Immature natural killer cell (primary cell): Measurements from ENCODE around the gene TNFAIP8. TPM values are rescaled to one million over a fixed set of nuclear protein-coding genes. Genes with fewer than 3 reads are reported as not detected.

Experiments used
- DNase-seq, 3 donors: peaks; one replicate each; pipeline ENCODE4 v3.0.0; 2022; ENCODE audit warnings: mixed read lengths in 1 of 3
- H3K27ac Mint-ChIP-seq, 6 donors: one replicate each; pipeline ENCODE4 v1.8.0; 2020; ENCODE audit warnings: mixed read lengths in 6 of 6, mild to moderate bottlenecking in 5 of 6, inconsistent platforms in 4 of 6, moderate library complexity in 3 of 6
- H3K27me3 Mint-ChIP-seq, 3 donors: one replicate each; pipeline ENCODE4 v1.8.0; 2020 to 2021; ENCODE audit warnings: low read depth in 3 of 3, mild to moderate bottlenecking in 3 of 3, mixed read lengths in 3 of 3, moderate library complexity in 3 of 3, inconsistent platforms in 1 of 3
- H3K36me3 Mint-ChIP-seq, 3 donors: one replicate each; pipeline ENCODE4 v1.8.0; 2020; ENCODE audit warnings: mixed read lengths in 3 of 3, inconsistent platforms in 2 of 3, mild to moderate bottlenecking in 2 of 3
- H3K4me1 Mint-ChIP-seq, 2 donors: one replicate each; pipeline ENCODE4 v1.8.0; 2020; ENCODE audit warnings: inconsistent platforms in 2 of 2, mild to moderate bottlenecking in 2 of 2, mixed read lengths in 2 of 2, moderate library complexity in 1 of 2
- H3K4me3 Mint-ChIP-seq, 5 donors: one replicate each; pipeline ENCODE4 v1.8.0; 2020; ENCODE audit warnings: mild to moderate bottlenecking in 5 of 5, mixed read lengths in 5 of 5, inconsistent platforms in 3 of 5, moderate library complexity in 3 of 5
- H3K9me3 Mint-ChIP-seq, 6 donors: one replicate each; pipeline ENCODE4 v1.8.0; 2020; ENCODE audit warnings: mild to moderate bottlenecking in 6 of 6, mixed read lengths in 6 of 6, inconsistent platforms in 4 of 6, moderate library complexity in 3 of 6
- polyA plus RNA-seq, 3 donors: library from polyadenylated mRNA; unstranded; fragments of 300-500 nt; fragmentation: Illumina TruSeq; gene quantifications; one replicate each; pipeline ENCODE4 v1.2.3, GENCODE V29; 2021

The TNFAIP8 gene
- polyA plus RNA-seq, 3 donors from 2014 or later: 99.7 to 162 (median 132) TPM

DNA sequence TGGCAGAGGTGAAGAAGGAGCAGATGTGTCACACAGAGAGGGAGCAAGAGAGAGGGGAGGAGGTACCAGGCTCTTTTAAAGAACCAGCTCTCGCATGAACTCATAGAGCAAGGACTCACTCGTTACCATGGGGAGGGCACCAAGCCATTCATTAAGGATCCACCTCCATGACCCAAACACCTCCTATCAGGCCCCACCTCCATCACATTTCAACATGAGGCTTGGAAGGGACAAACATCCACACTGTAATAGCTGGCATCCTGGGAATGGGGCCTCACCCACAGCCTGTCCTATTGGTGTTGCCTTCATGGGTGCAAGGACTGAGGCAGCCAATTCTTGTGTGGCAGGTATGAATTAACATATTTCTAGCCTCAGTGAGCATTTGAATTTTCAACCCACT, 11.6 kb upstream of the TNFAIP8 start:
- peaks cover 93 to 100% of the 10 kb centered on the region in 2 donors for H3K4me1 Mint-ChIP-seq
- peaks cover 0 to 4% (median 0%) of the 10 kb centered on the region in 3 donors for H3K36me3 Mint-ChIP-seq
- no peaks in the 10 kb centered on the region for H3K9me3 Mint-ChIP-seq

DNA sequence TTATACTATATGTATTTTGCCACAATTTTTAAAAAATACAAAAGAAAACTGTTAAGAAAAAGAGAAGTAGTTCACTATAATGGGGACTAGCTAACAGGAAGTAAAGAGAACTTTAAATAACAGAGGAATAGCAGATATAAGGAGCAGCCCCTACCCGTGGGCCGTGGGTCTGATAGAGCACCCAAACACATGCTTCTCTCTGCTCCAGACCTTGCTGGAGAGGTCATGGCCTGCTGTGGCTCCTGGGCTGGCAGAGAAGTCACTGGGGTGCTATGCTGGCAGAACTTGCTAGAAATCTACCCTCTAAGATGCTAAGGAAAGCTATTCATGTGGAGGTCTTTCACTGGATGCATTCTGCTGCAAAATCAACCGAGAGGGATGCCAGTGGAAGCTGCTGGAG, 10.0 kb upstream of the TNFAIP8 start:
- peak overlapping the region in 3 of 6 donors; percentile 19 to 43 (median 34) for H3K27ac Mint-ChIP-seq
- H3K27me3 Mint-ChIP-seq: peaks cover 0 to 3% (median 2%) of the 10 kb centered on the region in 3 donors
- DNase-seq: no peak
- peaks cover 0 to 4% (median 0%) of the 10 kb centered on the region in 3 donors for H3K36me3 Mint-ChIP-seq
- peaks cover 89 to 100% of the 10 kb centered on the region in 2 donors for H3K4me1 Mint-ChIP-seq
- no peaks in the 10 kb centered on the region for H3K9me3 Mint-ChIP-seq
- peak overlapping the region in 2 of 5 donors; percentile 5 to 41 for H3K4me3 Mint-ChIP-seq

More for the DNA sequence above, 11.6 kb upstream of the TNFAIP8 start:
- H3K27ac Mint-ChIP-seq: peak overlapping the region in 5 of 6 donors; percentile 11 to 83 (median 75)
- DNase-seq: no peak
- peak overlapping the region; percentile 39 to 72 (median 64) for H3K4me3 Mint-ChIP-seq
- peaks cover 0 to 6% (median 2%) of the 10 kb centered on the region in 3 donors for H3K27me3 Mint-ChIP-seq

DNA sequence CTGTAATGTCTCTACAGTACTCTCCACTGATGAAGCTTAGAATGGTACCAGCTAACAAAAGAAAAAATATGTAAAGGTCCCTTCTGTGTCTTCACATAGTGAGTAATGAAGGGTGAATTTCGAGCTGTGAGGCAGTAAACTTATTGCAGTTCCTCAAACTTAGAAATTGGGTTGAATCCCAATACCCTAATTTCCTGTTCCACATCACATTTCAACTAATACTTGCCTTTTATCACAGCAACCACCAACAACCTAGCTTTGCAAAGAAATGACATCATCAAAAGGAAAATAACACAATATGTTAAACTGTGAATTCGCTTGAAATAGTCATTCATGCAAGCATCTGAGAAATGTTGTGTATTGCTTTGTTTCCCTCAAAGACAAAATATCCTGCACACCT, 9.4 kb upstream of the TNFAIP8 start:
- Mint-ChIP-seq H3K36me3 (peaks cover 0 to 4% (median 0%) of the 10 kb centered on the region in 3 donors), H3K4me1 (peaks cover 84 to 97% of the 10 kb centered on the region in 2 donors), H3K4me3 (peak overlapping the region in 1 of 5 donors; percentile 41), H3K27me3 (no peaks in the 10 kb centered on the region), H3K27ac (peak overlapping the region in 1 of 6 donors; percentile 43), H3K9me3 (no peaks in the 10 kb centered on the region)
- DNase-seq: no peak

DNA sequence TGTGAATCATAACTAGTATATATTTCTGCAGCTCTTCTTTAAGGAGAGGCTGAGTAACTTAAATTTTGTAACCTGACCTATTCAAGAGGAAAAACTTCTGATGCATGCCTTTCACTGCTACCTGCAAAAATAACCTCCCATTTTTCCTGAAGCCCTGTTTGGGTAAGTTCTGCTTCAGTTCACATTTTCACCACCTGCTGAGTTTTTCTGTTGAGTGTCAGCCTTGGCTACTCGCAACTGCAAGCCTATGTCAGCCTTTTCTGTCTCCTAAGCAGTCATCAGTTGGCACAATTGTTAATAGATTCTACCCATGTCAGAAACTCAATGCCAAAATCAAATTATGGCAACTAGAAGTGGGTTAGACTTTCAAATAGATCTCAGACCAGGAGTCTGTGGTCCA, 8.2 kb upstream of the TNFAIP8 start:
- Mint-ChIP-seq H3K27me3 (no peaks in the 10 kb centered on the region), H3K4me3 (no peak overlapping the region), H3K27ac (peak overlapping the region in 1 of 6 donors; percentile 51), H3K4me1 (peaks cover 80 to 94% of the 10 kb centered on the region in 2 donors), H3K36me3 (peaks cover 0 to 4% (median 0%) of the 10 kb centered on the region in 3 donors), H3K9me3 (no peaks in the 10 kb centered on the region)
- DNase-seq: no peak

DNA sequence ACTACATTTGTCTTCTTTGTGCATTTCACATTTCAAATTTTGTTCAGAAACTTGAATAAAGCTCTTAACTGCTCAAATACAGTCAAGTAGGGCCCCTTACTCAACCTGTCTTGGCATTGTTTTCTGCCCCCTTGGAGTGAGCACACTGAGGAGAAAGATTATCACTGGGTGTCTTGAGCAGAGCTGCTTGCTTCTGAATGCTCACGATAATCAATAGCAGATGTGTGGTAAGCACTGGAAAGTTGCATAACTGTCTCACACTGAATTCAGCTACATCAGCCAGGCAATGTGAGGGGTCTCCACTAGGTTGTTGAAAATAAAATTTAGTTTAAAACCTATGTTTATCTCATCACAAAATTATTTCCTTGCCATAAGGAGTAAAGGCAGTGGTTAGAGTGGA, 7.8 kb upstream of the TNFAIP8 start:
- Mint-ChIP-seq H3K4me1 (peaks cover 80 to 94% of the 10 kb centered on the region in 2 donors), H3K4me3 (no peak overlapping the region), H3K9me3 (no peaks in the 10 kb centered on the region), H3K36me3 (peaks cover 0 to 4% (median 0%) of the 10 kb centered on the region in 3 donors), H3K27ac (peak overlapping the region in 2 of 6 donors; percentile 29 to 51), H3K27me3 (no peaks in the 10 kb centered on the region)
- no peak for DNase-seq

DNA sequence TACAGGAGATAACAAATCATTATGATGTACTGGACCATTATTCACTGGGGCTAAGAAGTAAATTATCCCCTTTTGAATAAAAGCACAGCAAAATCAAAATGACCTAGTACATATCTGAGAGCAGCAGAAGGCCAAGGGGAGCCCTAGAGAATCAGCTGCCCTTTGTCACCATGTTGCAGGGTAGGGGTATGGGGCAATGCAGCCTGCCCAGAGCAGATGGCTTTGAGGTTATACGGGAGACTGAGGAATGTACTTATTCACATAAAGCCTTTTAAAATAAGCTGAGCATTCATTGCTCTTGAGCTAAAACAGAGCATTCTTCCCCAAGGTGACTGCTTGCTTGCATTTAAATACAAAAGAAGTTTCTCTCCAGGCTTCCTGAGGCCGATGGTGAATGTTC, 2.6 kb upstream of the TNFAIP8 start:
- H3K27me3 Mint-ChIP-seq: no peaks in the 10 kb centered on the region
- H3K27ac Mint-ChIP-seq: peak overlapping the region in 3 of 6 donors; percentile 27 to 43 (median 30)
- DNase-seq: no peak
- no peaks in the 10 kb centered on the region for H3K9me3 Mint-ChIP-seq
- H3K4me1 Mint-ChIP-seq: peaks cover 83 to 94% of the 10 kb centered on the region in 2 donors
- H3K36me3 Mint-ChIP-seq: peaks cover 0 to 4% (median 0%) of the 10 kb centered on the region in 3 donors
- H3K4me3 Mint-ChIP-seq: peak overlapping the region in 1 of 5 donors; percentile 53

DNA sequence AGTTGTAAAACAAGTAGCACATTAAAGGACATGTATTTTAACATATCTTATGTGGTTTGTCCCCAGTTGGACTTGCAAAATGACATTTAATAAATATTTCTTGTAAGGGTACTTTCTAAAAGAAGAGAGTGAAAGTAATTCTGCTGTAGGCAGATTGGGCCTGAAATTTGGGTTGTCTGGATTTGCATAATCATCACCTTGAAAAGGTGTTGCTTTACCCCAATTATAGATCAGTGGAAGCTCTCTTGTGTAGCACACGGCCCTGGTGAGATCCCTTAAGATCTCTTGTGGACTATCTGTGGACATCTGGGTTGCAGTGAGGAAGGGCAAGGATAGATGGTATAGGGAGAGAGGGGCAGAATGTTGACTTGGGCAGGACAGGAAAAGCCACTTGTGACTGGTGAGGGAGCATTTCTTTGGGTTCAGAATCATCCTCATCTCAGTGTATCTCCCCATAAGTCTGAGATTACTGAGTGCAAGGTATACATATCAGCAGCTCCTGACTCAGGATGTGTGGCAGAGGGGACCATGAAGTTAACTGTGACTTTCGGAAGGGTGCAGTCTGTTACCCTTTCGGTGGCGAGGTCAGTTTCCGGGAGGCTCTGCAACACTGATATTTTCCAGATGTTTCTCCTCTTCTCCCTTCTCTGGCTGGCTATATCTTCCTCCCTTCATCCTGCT, 2.0 kb upstream of the TNFAIP8 start:
- H3K27me3 Mint-ChIP-seq: peaks cover 0 to under 1% (median 0%) of the 10 kb centered on the region in 3 donors
- H3K9me3 Mint-ChIP-seq: no peaks in the 10 kb centered on the region
- H3K36me3 Mint-ChIP-seq: peaks cover 0 to 3% (median 0%) of the 10 kb centered on the region in 3 donors
- H3K4me3 Mint-ChIP-seq: peak overlapping the region; percentile 4 to 71 (median 7)
- H3K27ac Mint-ChIP-seq: peak overlapping the region in 5 of 6 donors; percentile 4 to 63 (median 43)
- H3K4me1 Mint-ChIP-seq: peaks cover 84 to 94% of the 10 kb centered on the region in 2 donors
- DNase-seq: no peak

DNA sequence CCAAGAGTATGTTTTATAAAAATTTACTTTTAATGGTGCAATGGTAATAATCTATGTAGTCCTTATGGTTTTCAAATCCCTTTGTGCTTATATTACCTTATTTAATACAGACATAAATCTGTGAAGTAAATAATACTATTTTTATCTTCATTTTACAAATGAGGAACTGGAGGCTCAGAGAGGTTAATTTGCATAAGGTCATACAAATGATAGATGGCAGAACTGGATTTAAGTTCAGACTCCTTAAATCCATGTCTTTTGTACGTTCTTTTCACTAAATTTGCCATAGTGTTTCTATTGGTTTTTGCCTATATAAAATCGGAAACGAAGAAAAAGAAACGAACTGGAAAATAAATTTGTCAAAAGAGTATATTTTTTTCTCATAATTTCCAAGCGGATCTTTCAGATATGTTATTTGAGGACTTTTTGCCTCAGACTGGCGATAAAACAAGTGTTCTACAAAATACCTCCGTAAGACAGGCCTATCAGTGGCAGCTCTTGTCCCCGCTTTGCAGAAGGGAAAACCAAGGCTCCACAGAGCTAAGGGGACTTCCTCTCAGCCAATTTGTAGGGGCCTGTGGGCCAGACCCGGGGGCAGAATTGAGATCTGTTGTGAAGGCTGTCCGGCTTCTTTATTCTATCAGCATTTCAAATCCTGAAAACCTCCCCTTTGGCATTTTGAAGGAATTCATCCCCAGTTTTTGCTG, 1.1 kb upstream of the TNFAIP8 start:
- Mint-ChIP-seq H3K27ac (no peak overlapping the region), H3K4me3 (peak overlapping the region in 3 of 5 donors; percentile 8 to 94 (median 36)), H3K4me1 (peaks cover 84 to 94% of the 10 kb centered on the region in 2 donors), H3K36me3 (no peaks in the 10 kb centered on the region), H3K27me3 (peaks cover 0 to 2% (median 0%) of the 10 kb centered on the region in 3 donors), H3K9me3 (no peaks in the 10 kb centered on the region)
- DNase-seq: no peak

DNA sequence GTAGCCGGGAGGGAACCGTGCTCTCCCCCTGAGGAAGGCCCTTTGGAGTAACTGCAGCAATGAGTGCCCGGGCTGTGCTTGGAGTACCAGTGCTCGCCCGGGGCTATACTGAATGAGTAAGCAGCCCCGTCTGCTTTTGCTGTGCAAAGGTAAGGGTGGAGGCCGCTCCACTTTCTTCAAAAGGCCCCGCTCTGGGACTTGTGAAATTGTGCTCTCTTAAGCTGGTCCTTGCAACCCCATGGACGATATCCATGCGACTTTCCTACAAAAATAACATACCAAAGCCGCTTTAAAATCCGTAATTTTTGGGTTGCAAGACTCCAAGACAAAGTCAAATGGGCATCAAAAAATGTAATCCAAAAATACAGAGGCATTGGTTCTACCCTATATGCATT, 578 bp upstream of the TNFAIP8 start:
- peak overlapping the region; percentile 31 to 94 (median 84) for H3K4me3 Mint-ChIP-seq
- no peak overlapping the region for H3K27ac Mint-ChIP-seq
- H3K9me3 Mint-ChIP-seq: no peaks in the 10 kb centered on the region
- H3K36me3 Mint-ChIP-seq: no peaks in the 10 kb centered on the region
- H3K4me1 Mint-ChIP-seq: peaks cover 86 to 94% of the 10 kb centered on the region in 2 donors
- peaks cover 0 to 2% (median 0%) of the 10 kb centered on the region in 3 donors for H3K27me3 Mint-ChIP-seq
- DNase-seq: no peak

DNA sequence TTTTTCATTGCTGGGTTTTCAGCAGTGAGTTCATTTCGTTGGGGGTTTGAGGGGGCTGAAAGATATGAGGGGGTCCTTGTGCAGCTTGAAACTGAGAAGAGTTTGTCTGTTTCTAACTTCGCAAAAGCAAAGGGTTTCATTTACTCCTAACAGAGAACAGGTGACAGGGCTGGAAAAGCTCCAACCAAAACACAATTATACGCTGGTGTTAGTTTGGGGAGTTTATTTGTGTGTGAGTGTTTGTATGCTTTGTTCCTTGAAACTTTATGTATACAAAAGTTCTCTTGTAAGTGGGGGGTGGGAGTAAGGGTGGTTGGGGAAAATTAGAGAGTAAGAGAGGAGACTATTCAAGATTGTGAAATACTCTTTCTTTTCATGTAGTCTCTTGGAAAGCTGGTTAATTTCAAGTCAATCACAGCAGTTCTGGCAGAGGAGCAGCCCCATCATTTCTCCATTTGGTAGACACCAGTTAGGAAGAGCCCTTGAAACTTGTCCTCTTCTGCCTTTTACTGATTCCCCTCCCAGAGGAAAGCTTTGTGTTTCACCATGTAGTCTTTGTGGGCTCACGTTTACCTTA, 881 bp downstream of the TNFAIP8 start:
- no peaks in the 10 kb centered on the region for H3K36me3 Mint-ChIP-seq
- peaks cover 0 to 2% (median 0%) of the 10 kb centered on the region in 3 donors for H3K27me3 Mint-ChIP-seq
- H3K9me3 Mint-ChIP-seq: no peaks in the 10 kb centered on the region
- peak overlapping the region; percentile 58 to 94 (median 82) for H3K4me3 Mint-ChIP-seq
- peaks cover 94 to 100% of the 10 kb centered on the region in 2 donors for H3K4me1 Mint-ChIP-seq
- H3K27ac Mint-ChIP-seq: peak overlapping the region; percentile 18 to 74 (median 38)
- no peak for DNase-seq

DNA sequence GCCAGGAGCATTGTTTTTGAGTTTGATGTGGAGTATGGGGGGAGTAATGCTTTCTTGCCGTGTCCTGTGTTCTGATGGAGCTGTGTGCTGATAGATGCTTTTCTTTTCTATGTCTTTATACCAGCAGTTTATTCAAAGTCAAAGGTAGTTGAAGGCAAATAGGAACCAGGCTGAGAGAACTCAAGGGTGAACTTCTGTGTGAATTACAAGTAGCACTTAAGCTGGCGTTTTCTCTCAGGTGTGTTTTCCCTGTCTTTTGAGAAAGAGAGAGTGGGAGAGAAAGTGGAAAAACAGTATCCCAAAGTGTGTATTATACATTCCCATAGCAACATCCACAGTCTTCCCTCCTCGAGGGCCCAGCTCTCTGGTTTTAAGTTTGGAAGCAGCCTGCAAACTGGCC, 1.5 kb downstream of the TNFAIP8 start:
- H3K27me3 Mint-ChIP-seq: peaks cover 0 to 2% (median 0%) of the 10 kb centered on the region in 3 donors
- H3K9me3 Mint-ChIP-seq: no peaks in the 10 kb centered on the region
- H3K27ac Mint-ChIP-seq: peak overlapping the region in 3 of 6 donors; percentile 30 to 64 (median 31)
- H3K4me3 Mint-ChIP-seq: peak overlapping the region in 4 of 5 donors; percentile 32 to 94 (median 83)
- no peaks in the 10 kb centered on the region for H3K36me3 Mint-ChIP-seq
- H3K4me1 Mint-ChIP-seq: peaks cover 95 to 100% of the 10 kb centered on the region in 2 donors
- DNase-seq: no peak

DNA sequence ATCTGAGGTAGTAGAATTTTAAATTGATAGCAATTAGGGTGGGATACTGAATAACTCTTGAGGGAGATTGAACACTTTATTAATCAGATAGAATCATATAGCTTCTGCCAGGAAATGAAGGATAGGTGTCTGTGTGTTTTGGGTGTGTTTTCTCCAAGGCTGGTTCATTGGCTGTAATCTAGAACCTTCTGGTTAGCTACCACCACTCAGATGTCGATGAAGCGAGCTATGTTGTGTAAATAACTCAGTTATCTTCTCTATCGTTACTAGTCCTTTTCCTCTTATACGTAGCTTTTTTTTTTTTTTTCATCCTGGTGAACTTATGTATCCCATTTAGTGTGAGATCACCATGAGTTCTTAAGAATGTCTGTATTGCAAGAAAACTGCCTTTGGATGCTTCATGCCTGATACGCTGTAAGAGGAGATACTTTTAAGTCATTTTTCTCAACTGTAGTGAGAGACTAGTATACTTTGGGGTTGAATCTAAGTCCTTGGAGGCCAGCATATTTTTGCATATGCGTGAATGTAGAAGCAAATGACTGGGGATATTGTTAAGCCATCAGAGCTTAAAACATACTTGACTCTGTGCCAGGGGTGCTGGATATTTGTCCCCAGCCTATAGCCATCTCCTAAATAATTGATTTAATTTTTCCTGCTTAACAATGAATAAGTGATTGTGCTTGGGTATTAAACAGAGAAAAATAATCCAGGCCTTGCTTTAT, 2.1 kb downstream of the TNFAIP8 start:
- peaks cover 97 to 100% of the 10 kb centered on the region in 2 donors for H3K4me1 Mint-ChIP-seq
- no peaks in the 10 kb centered on the region for H3K36me3 Mint-ChIP-seq
- H3K9me3 Mint-ChIP-seq: no peaks in the 10 kb centered on the region
- peak overlapping the region in 1 of 5 donors; percentile 30 for H3K4me3 Mint-ChIP-seq
- DNase-seq: no peak
- peak overlapping the region in 1 of 6 donors; percentile 52 for H3K27ac Mint-ChIP-seq
- H3K27me3 Mint-ChIP-seq: peaks cover 0 to 2% (median 0%) of the 10 kb centered on the region in 3 donors

DNA sequence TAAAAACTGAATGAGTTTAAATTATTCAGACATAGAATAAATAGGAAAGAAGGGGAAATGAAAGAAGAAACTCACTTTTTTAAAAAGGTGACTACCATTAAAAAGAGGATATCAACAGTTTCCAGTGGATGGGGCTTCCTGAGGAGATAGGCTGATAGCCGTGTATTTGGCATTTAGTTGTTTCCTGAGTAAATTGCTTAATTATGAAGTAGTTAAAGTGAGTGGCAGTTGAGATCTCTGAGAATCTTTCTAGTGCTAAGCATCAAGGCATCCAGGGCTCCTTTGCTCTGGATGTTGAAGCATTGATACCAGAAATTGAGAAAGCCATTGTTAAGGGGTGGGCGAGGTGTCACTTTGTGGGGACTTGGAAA, 2.7 kb downstream of the TNFAIP8 start:
- Mint-ChIP-seq H3K36me3 (no peaks in the 10 kb centered on the region), H3K4me3 (no peak overlapping the region), H3K9me3 (no peaks in the 10 kb centered on the region), H3K27me3 (peaks cover 0 to 3% (median 0%) of the 10 kb centered on the region in 3 donors), H3K4me1 (peaks cover 97 to 100% of the 10 kb centered on the region in 2 donors), H3K27ac (peak overlapping the region in 5 of 6 donors; percentile 9 to 63 (median 50))
- DNase-seq: no peak
